Stimulated activated CD4-positive, alpha-beta T cell treated with anti-CD3 and anti-CD28 coated beads, Interleukin-1b, Interleukin-23, amount 100 ng/mL, for 1 hour (primary cell): ENCODE measurements around the gene NHEJ1.
A peak's percentile ranks its signal among the peaks of the same experiment; 100 is the strongest.

Experiments used
- DNase-seq, 2 donors: peaks; one replicate each; pipeline ENCODE4 v3.0.0-alpha.2; 2020; ENCODE audit warnings: low read depth in 2 of 2

NHEJ1 gene

DNA sequence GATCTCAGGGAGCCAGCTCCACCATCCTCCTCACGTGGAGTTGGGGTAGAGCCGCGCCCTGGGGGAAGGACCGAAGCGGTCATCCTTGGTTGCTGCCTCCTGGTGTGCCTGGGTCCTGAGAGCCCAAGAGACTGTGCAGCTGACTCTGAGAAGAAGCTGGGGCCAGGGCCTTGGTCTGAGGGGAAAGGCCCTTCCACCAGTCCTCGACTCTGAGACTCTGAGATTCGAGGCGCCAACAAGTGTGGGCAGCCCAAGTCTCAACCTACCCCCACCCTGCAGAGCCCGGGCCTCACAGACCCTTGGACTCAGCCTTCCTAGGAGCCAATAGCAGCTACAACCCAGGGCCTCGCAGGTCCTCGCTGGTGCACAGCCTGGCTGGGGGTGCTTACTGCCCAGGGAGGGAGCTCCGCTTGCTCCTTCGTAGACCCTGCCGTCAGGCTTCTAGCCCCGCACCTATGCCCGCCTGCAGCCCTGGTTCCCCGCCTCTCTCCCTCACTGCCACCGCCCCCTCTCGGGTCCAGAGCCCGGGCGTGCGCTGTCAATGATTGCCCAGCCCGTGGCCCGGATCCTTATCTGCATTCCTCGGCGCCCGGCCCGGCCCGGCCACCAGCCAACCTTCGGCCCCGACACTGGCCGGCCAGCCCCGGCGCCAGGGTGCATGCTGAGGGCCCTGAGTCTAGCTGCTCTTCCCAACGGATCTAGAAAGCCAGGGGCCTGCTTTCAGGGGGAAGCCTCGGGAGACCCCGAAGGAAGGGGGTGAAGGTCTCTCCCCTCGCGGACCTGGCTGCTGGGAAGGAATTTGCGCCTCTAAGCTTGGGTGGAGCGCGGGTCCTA, 101.9 kb downstream of the NHEJ1 start:
- DNase-seq, result no peak

DNA sequence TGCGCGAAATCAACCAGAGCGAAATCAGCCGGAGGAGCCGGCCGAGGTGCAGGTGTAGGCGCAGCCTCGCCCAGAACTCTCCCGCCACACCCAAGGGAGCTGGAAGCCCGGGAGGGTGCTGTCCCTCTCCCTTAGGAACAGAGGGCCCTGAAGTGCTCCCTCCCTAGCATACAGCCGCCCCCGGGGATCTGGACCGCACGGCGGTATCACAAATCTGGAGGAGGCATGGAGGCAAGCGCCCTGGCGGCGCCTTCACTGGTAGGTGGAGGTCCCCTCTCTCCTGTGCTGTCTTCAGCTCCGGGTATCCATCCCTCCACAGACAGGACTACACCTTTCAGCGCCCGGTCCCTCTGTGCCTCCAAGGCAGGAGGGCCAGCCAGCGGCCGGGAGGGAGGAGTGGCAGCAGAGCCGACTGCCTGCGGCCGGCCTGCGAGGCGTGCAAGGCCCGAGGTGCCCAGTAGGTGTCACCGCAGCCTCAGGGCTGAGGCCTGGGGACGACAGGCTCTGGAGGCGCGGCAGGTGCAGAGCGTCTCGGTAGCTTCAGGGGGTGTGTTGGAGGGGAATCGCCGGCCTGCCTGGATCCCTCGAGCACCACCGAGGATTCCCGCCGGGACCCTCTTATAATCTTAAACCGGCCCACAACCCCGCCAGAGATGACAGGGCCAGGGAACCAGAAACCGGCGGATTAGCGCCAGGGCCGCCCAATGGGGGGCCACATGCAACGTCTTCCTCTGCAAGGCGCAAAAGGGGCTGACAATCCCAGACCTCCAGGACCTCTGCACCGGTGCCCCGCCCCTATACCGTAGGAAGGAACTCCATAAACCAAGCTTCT, 102.7 kb downstream of the NHEJ1 start:
- peak; percentile 50 to 53 for DNase-seq

GRCh38 chr2:219056896-219057708, 103.5 kb downstream of the NHEJ1 start:
- DNase-seq, result no peak

DNA sequence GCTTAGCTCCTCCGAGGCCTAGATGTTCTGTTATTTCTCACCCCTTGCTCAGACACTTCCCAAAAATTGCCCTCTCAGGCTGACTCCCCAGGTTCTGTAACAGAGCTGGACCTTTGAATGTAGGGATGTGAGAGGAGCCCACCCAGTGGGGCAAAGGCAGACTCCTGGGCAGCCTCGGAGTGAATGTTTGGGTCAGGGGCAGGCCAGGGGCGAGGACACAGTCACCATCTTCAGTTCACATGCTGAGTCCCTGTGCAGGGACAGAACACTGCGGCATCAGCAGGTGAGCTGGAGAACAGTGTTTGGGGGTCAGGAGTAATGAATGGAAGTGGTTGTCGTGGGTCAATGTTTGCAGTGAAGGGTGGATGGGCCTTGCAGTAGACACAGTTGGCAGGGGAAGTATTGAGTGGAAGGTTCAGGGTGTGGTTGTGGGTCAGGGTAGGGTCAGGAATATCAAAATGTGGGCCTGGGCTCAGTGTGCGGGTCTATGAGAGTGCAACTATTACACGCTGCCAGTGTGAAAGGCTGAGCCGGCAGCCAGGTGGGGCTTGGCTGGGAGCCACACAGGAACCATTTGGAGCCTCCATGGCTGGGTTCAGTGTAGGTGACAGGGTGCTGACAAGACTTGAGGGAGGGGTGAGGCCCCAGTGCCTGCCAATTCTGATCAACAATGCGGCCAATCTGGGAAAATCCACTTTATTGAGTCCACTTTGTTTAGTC, 104.3 kb downstream of the NHEJ1 start:
- no peak for DNase-seq

DNA sequence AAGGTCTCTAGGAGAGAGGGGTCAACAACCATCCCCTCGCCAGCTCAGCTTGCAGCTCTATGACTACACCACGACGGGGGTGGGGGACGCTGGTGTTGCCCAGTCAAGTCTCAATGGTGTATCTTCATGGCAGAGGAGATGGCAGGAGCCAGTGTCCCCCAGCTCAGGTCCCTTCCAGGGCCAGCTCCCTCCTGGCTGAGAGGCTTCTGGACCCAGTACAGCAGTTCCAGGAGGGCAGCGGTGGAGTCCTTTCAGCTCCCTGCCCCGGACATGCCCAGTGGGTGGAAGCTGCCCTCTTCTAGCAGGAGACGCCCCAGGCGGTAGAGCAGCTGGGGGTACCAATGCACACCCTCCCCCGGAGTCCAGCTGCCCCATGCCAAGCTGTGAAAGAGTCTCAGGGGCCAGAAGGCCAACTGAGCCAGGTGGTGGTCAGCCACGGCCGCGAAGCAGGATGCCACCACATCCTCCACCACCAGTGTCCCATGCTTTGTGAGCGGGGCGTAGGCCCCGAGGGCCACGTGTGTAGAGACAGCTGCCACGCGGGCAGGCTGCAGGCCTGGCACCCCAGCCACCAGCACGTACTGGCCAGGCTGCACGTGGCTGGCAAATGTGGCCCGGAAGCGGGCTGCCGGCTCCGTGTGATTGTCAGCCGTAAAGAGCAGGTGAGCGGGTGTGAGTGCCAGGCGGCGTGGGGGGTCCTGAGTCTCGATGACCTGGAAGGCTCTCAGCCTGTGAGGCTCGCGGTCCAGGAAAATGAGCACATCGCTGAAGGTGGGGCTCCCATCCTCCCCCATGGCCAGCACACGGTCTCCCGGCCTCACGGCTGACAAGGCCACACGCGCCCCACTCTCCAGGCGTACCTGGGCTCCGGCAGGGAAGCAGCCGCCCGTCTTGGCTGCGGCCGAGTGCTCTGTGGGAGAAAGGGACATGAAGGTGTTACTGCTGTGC, 105.4 kb downstream of the NHEJ1 start:
- no peak for DNase-seq

DNA sequence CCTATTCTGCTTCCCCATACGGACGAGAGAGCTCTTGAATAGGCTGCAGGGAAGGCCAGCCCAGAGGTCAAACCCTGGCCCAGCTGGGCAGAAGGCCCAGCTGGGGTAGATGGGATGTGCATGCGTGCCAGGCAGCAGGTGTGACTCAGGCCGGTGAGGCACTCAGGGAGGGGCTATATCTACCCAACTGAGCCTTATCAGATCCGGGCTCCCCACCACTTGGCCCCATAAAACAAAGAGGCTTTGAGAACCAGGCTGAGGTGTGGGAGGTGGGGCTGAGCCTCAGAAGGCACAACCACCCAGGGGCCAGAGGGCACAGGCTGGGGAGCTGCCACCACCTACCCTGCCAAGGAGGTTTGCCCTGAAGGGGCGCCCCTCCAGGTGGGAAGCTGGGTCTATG, 111.3 kb downstream of the NHEJ1 start:
- DNase-seq, result no peak

DNA sequence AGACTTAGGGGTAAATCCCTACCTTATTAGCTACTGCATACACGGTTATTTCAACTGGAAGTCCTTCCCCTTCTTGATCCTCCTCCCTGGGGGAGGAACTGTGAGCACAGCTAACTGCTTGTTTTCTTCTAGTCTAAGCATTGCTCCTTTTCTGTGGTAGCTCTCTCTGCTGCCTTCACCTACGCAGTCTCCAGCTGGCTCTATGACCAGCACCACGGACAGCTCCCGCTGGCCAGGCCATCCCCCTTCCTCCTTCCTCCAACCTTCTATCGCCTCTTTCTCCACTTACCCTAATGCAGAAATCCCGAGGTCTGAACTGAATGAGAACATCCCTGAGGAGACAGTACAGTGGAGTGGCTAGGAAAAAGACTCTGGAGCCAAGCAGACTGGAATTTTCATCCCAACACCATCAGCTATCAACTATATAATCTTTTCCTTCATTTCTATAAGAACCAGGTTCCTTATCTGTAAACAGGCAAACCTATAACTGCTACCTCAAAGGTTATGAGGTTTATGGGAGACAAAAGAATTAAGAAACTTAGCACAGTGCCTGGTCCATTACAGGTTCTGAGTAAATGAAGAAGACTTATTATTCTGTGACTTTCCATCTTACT, 114.6 kb downstream of the NHEJ1 start:
- DNase-seq, result no peak

GRCh38 chr2:219042750-219043149, 117.9 kb downstream of the NHEJ1 start:
- DNase-seq, result no peak

GRCh38 chr2:219042157-219042556, 118.5 kb downstream of the NHEJ1 start:
- no peak for DNase-seq

- no peak for DNase-seq
These were observed 119.4 kb downstream of the NHEJ1 start, which contains the start of gene CFAP65 for GRCh38 chr2:219041252-219041651. Gene CFAP65, minus strand, starts transcription at chr2:219041516. Its CDS starts 2,468 bp downstream, at chr2:219039048.

- DNase-seq, result no peak
These were observed 122.0 kb downstream of the NHEJ1 start for GRCh38 chr2:219038600-219038999.

DNA sequence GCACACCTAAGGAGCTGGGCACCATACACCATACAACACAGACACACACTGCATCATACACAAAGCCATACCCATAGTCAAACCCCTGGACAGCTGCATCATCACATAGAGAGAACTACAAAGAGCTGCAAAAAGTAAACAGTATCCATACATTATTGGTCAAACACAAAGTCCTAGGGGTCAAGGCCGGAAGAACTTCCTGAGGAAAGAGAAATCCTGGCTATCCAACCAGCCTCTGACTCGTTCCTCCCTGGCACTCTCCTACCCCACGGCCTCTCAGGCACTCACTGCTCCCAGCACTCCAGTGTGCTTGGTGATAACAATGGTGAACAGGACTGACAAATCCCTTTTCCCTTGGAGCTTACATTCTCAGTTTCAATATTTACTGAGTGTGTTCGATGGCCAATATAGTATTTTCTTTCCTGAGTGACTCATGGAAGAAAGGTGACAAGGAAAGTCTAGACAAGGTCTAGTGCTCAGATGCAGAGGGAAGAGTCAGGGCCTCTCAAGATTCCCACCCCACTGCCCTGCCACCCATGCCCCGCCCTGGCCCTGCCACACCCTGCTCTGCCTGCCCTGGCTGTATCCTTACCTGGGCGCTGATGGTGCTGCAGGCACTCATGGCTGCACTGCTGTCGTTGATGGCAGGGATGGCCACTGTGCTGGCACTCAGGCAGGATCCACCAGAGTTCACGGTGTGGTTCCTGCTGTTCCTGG, 122.7 kb downstream of the NHEJ1 start:
- no peak for DNase-seq

DNA sequence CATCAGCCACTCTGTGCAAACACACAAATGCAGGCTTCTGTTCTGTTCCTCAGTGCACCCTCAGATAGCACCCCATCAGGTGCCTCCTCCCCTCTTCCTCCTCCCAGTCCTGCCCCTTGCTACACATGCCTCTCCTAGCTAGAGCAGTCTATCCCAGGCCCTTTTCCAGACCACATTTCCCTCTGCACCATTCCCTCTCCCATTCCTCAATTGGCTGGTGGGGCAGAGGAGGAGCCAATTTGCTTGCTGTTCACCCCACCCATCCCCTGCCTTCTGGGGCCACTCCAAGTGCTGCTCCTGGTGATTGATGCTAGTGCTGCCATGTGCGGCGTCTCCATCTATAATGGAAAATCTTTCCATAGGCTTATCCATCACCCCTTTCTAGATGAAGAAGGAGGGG, 124.7 kb downstream of the NHEJ1 start:
- no peak for DNase-seq

GRCh38 chr2:219034823-219035222, 125.8 kb downstream of the NHEJ1 start:
- no peak for DNase-seq

DNA sequence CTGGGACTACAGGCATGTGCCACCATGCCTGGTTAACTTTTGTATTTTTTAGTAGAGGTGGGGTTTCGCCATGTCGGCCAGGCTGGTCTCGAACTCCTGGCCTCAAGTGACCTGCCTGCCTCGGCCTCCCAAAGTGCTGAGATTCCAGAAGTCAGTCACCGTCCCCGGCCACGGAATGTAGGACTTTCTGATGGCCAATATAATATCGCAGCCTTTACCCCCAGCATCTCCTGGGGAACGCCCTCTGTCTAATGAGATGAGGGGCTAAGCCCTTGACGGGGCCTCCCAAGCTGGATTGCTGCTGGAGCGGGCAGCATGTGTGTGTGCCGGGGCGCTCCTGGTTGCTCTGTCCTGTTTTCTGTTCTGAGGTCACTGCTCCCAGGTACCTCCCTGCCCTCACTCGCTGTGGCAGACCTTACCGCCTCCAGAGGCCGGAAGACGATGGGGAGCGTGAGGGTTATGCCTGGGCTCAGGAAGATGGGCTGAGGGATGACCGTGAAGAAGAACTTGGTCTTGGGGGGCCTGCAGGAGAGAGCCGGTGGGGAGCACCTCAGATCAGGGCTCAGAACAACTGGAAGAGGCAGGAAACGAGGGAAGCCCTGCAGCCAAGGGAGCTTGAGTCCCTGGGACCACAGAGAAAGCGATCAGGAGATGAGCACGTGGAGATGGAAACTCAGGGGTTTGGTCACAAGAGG, 128.4 kb downstream of the NHEJ1 start:
- no peak for DNase-seq

DNA sequence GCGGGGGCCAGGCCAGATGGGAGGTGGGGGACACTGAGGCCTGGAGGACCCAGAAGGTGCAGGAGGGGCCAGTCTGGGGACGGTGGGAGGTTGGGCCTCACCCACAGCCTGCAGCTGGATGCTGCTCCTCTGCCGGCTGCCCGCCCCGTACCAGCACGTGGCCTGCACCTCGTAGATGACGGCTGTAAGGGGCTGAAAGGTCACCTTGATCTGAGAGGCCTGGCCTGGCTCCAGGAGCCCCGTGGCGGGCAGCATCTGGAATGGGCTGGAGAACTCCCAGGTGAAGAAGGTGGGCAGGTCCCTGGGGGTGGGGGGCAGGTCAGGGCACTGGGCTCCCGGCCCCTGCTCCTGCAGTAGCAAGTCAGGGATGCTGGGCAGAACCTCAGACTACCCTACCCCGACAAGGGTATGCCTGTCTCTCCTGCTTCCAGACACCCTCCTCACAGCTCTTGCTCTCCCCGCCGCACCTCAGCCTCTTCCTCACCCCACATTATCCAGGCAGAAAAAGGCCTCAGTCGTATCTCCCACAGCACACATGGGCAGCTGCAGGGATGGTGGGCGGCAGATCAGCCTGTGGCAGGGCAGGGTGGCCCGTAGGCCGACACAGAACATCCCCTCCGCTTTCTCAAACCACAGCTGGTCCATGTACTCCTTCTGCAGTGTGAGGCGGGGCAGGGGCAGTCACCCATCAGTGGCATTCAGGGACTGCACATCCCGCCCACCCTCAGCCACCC, 129.4 kb downstream of the NHEJ1 start:
- no peak for DNase-seq

- no peak for DNase-seq
These were observed 130.3 kb downstream of the NHEJ1 start for GRCh38 chr2:219030177-219030940.
